HepG2 (cell line): ENCODE data around the gene STH. TPM values are rescaled to one million over a fixed set of nuclear protein-coding genes. Genes with fewer than 3 reads are reported as not detected.
A peak's percentile ranks its signal among the peaks of the same experiment; 100 is the strongest.

Source experiments
- ATAC-seq: fragments of 200-7000 bp; cut with Tn5 transposase; 3 replicates; pipeline ENCODE4 v1.9.1; 2020; ENCODE audit warnings: mild to moderate bottlenecking, moderate library complexity
- BruUV-seq: library from RNA; stranded (reverse); fragments of 400-500 nt; replicated peaks from 2 replicates; lab custom pipeline; 2021; lab: Mats Ljungman, UMichigan
- CTCF ChIA-PET: fragments of 300-600 bp; formaldehyde crosslinking; extraction: SDS; loops from one replicate; lab custom pipeline; 2021; ENCODE audit warnings: low total read pairs, inconsistent platforms, low intra/inter-chr PET ratio; lab: Yijun Ruan, JAX
- POLR2A ChIA-PET: fragments of 350-600 bp; sonication (Branson Sonifier 250); formaldehyde crosslinking; loops from one replicate; lab custom pipeline; 2020; ENCODE audit warnings: antibody characterized with exemption, inconsistent platforms; lab: Yijun Ruan, JAX
- DNase-seq: peaks from one replicate; pipeline ENCODE4 v3.0.0-alpha.2; 2015; ENCODE audit warnings: low spot score
- FAIRE-seq: peaks from 3 replicates; lab custom pipeline; 2011; peaks lifted over from hg19 to GRCh38; lab: Jason Lieb, UNC
- H2AFZ ChIP-seq: one replicate; pipeline ENCODE4 v1.6.1; 2011; ENCODE audit warnings: low read length, inconsistent platforms
- H3K27ac ChIP-seq: fragments of 300-600 bp; 3 replicates; pipeline ENCODE4 v1.8.0; 2011; ENCODE audit warnings: mixed run types, mild to moderate bottlenecking, mixed read lengths, low read length, inconsistent platforms; ENCODE audit not compliant: insufficient read depth; ENCODE audit errors: extremely low read length
- H3K27me3 ChIP-seq, 2 experiments: fragments of 200-600 bp in 1 of 2; 2 replicates in 1 of 2; 3 replicates in 1 of 2; pipeline versions ENCODE4 v1.6.0 to v1.8.0; 2011; ENCODE audit warnings: low read length in 2 of 2, mild to moderate bottlenecking in 2 of 2, moderate library complexity in 2 of 2, inconsistent platforms in 1 of 2; ENCODE audit not compliant: insufficient read depth in 2 of 2, control insufficient read depth in 1 of 2
- H3K36me3 ChIP-seq, 2 experiments: fragments of 200-600 bp in 1 of 2; replicated peaks in 1 of 2; 2 replicates in 1 of 2; 3 replicates in 1 of 2; pipeline versions ENCODE4 v1.5.1 to v1.8.0; 2011; ENCODE audit warnings: low read length in 2 of 2, inconsistent platforms in 1 of 2; ENCODE audit not compliant: insufficient read depth in 2 of 2, control insufficient read depth in 1 of 2
- H3K4me1 ChIP-seq: 2 replicates; pipeline ENCODE4 v1.5.1; 2012; ENCODE audit warnings: low read length, inconsistent platforms; ENCODE audit not compliant: insufficient read depth
- H3K4me2 ChIP-seq: 2 replicates; pipeline ENCODE4 v1.6.0; 2011; ENCODE audit warnings: low read depth, low read length, inconsistent platforms
- H3K4me3 ChIP-seq, 3 experiments: fragments of 200-600 bp in 1 of 3; sonication (generic), shearing (Covaris generic) in 1 of 3; replicated peaks in 1 of 3; 2 replicates each; pipeline ENCODE4 v1.5.1; 2011 to 2016; ENCODE audit warnings: low read length in 3 of 3, inconsistent platforms in 2 of 3, low read depth in 2 of 3, mild to moderate bottlenecking in 2 of 3, control low read depth in 1 of 3, mixed read lengths in 1 of 3; ENCODE audit not compliant: insufficient read depth in 1 of 3
- H3K79me2 ChIP-seq: one replicate; pipeline ENCODE4 v1.6.1; 2011; ENCODE audit warnings: low read length, inconsistent platforms; ENCODE audit not compliant: insufficient read depth
- H3K9ac ChIP-seq: 2 replicates; pipeline ENCODE4 v1.6.0; 2011; ENCODE audit warnings: mild to moderate bottlenecking, low read depth, low read length, inconsistent platforms; ENCODE audit not compliant: insufficient read depth
- H3K9me3 ChIP-seq: 2 replicates; pipeline ENCODE4 v1.5.1; 2012; ENCODE audit warnings: mild to moderate bottlenecking, low read length
- H4K20me1 ChIP-seq: 2 replicates; pipeline ENCODE4 v1.6.0; 2011; ENCODE audit warnings: inconsistent platforms, mild to moderate bottlenecking, low read length, moderate library complexity; ENCODE audit not compliant: insufficient read depth
- AGO2 ChIP-seq: fragments of 200-400 bp; formaldehyde crosslinking; optimal IDR thresholded peaks from 2 replicates; pipeline ENCODE3; 2017; ENCODE audit warnings: mild to moderate bottlenecking, low read depth, low read length, moderate library complexity
- IKZF4 ChIP-seq: sonication (generic); formaldehyde crosslinking; IDR thresholded peaks from 2 replicates; pipeline ENCODE4 v1.5.1; 2020; ENCODE audit warnings: borderline replicate concordance, mild to moderate bottlenecking, low read depth, missing genetic modification reagents; ENCODE audit errors: not compliant biosample characterization
- KDM5A ChIP-seq: fragments of 200-600 bp; sonication (generic); IDR thresholded peaks from 2 replicates; pipeline ENCODE4 v1.7.0; 2018; ENCODE audit warnings: antibody characterized with exemption, mild to moderate bottlenecking, low read length, borderline replicate concordance
- NFIC ChIP-seq: IDR thresholded peaks from 2 replicates; pipeline ENCODE4 v1.6.1; 2012; ENCODE audit warnings: mild to moderate bottlenecking, low read length, inconsistent platforms
- NRL ChIP-seq: sonication (generic); formaldehyde crosslinking; IDR thresholded peaks from 2 replicates; pipeline ENCODE4 v1.5.0; 2020; ENCODE audit warnings: missing genetic modification reagents, mild to moderate bottlenecking, moderate library complexity, borderline replicate concordance
- PLRG1 ChIP-seq: fragments of 450-650 bp; conservative IDR thresholded peaks from 2 replicates; pipeline ENCODE4 v1.6.1; 2016
- RBM22 ChIP-seq: fragments of 200-400 bp; formaldehyde crosslinking; optimal IDR thresholded peaks from 2 replicates; pipeline ENCODE3; 2017; ENCODE audit warnings: mild to moderate bottlenecking, low read length, moderate library complexity
- SOX6 ChIP-seq, 2 experiments: fragments of 450-650 bp in 1 of 2; sonication (generic) in 1 of 2; formaldehyde crosslinking in 1 of 2; IDR thresholded peaks; 2 replicates each; pipeline versions ENCODE4 v1.4.0 to v1.6.1; 2017 to 2020; ENCODE audit warnings: antibody characterized with exemption in 1 of 2, mild to moderate bottlenecking in 1 of 2, missing genetic modification reagents in 1 of 2
- TARDBP ChIP-seq: sonication (generic); formaldehyde crosslinking; IDR thresholded peaks from 2 replicates; pipeline ENCODE4 v1.8.0; 2022; ENCODE audit warnings: mild to moderate bottlenecking, missing genetic modification reagents
- THYN1 ChIP-seq: sonication (generic); formaldehyde crosslinking; IDR thresholded peaks from 2 replicates; pipeline ENCODE4 v1.8.1; 2023; ENCODE audit warnings: low read depth, mild to moderate bottlenecking, moderate library complexity, missing genetic modification reagents, borderline replicate concordance
- ZBTB38 ChIP-seq: sonication (generic); formaldehyde crosslinking; IDR thresholded peaks from 2 replicates; pipeline ENCODE4 v1.5.1; 2020; ENCODE audit warnings: mild to moderate bottlenecking, missing genetic modification reagents
- ZFP62 ChIP-seq: sonication (generic); formaldehyde crosslinking; IDR thresholded peaks from 2 replicates; pipeline ENCODE4 v1.4.0; 2020; ENCODE audit warnings: missing genetic modification reagents
- ZNF513 ChIP-seq: sonication (generic); formaldehyde crosslinking; conservative IDR thresholded peaks from 2 replicates; pipeline ENCODE4 v1.5.0; 2020; ENCODE audit warnings: missing genetic modification reagents
- WGBS: methylation state at CpG from one replicate; pipeline ENCODE4 v1.1.6; 2017; ENCODE audit warnings: low lambda C conversion rate; 5-methylcytosine and 5-hydroxymethylcytosine counted together
- in situ Hi-C: cut with HindIII; loops from 2 replicates; pipeline ENCODE4 v1.10.0; 2017; ENCODE audit warnings: low pct_unique_long_range_greater_than_20kb; ENCODE audit not compliant: extremely low pct_ligation_motif_present
- intact Hi-C: fragments of 100-400 bp; cut with micrococcal nuclease; formaldehyde crosslinking; loops from one replicate; pipeline ENCODE4 v1.10.0; 2022; ENCODE audit not compliant: unreplicated experiment
- polyA plus RNA-seq, 8 experiments: library from polyadenylated mRNA; depleted of rRNA in 3 of 8; stranded (reverse) in 7 of 8; unstranded in 1 of 8; fragments of >200 nt; fragmentation: Illumina TruSeq in 4 of 8; extraction: Trizol in 4 of 8; gene quantifications; 2 replicates each; pipeline versions ENCODE4 v1.2.1 to v1.2.3, GENCODE V29; 2011 to 2016; ENCODE audit warnings: low read depth in 4 of 8, missing spikeins in 1 of 8, mixed read lengths in 1 of 8; ENCODE audit not compliant: insufficient read depth in 1 of 8
- total RNA-seq, 5 experiments: library from RNA; depleted of rRNA; stranded (reverse); fragments of >200 nt; fragmentation: Illumina TruSeq; extraction: Trizol; gene quantifications; 2 replicates each; pipeline ENCODE4 v1.2.3, GENCODE V29; 2016; ENCODE audit warnings: low read depth in 1 of 5
- TF ChIP-seq, protein P1 (sequence below): sonication (generic); formaldehyde crosslinking; conservative IDR thresholded peaks from 2 replicates; pipeline ENCODE4 v1.4.0; 2020; ENCODE audit warnings: missing genetic modification reagents

STH gene
- total and polyA plus RNA-seq, 2 of the 13 experiments (the other 11 are each of a cell fraction or from before 2014, with no cell fraction given) = not detected

GRCh38 chr17:46031440-46031839, 32.4 kb downstream of the STH start:
- no peak for FAIRE-seq
- in situ Hi-C loops = no loop called here

More at GRCh38 chr17:46031440-46031839, 32.4 kb downstream of the STH start:
- no TSS peak for BruUV-seq
- no peaks in the 10 kb centered on the region for H3K79me2 ChIP-seq
- no peak overlapping the region for H3K4me2 ChIP-seq
- H4K20me1 ChIP-seq = no peaks in the 10 kb centered on the region
- no peaks in the 10 kb centered on the region for H3K9me3 ChIP-seq
- ChIA-PET CTCF (no interaction called here), POLR2A (no interaction called here)
- ATAC-seq (peak; percentile 19), DNase-seq (no peak)
- no peaks in the 10 kb centered on the region for H3K4me1 ChIP-seq
- TF ChIP-seq ZFP62 (CRISPR knock-in tag) (no peak), AGO2 (peak; percentile 82), NFIC (no peak), PLRG1 (no peak), IKZF4 (CRISPR knock-in tag) (no peak), ZNF513 (CRISPR knock-in tag) (no peak), TARDBP (CRISPR knock-in tag) (no peak), THYN1 (no peak), NRL (CRISPR knock-in tag) (0 out of 2 replicates have a peak, but pooled peaks have one; percentile 38), RBM22 (peak; percentile 75), KDM5A (no peak), SOX6 (IDR thresholded peaks at IDR 0.05) (no peak), SOX6 (CRISPR knock-in tag; IDR thresholded peaks at IDR 0.05) (no peak), ZBTB38 (CRISPR knock-in tag) (peak; percentile 54; the same call in 1 of the 2 replicates)
- TF ChIP-seq, protein P1, sequence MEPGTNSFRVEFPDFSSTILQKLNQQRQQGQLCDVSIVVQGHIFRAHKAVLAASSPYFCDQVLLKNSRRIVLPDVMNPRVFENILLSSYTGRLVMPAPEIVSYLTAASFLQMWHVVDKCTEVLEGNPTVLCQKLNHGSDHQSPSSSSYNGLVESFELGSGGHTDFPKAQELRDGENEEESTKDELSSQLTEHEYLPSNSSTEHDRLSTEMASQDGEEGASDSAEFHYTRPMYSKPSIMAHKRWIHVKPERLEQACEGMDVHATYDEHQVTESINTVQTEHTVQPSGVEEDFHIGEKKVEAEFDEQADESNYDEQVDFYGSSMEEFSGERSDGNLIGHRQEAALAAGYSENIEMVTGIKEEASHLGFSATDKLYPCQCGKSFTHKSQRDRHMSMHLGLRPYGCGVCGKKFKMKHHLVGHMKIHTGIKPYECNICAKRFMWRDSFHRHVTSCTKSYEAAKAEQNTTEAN (CRISPR knock-in tag) = no peak
- H3K9ac ChIP-seq = no peak overlapping the region
- no peak overlapping the region for H2AFZ ChIP-seq
- H3K36me3 ChIP-seq = peaks cover 54 to 91% of the 10 kb centered on the region in 2 experiments
- whole genome bisulfite sequencing = 95% methylated on average over 16 of the region's 16 CpGs
- intact Hi-C loops = no loop called here
- H3K27ac ChIP-seq = no peak overlapping the region
- H3K27me3 ChIP-seq = no peaks in the 10 kb centered on the region
- no peak overlapping the region for H3K4me3 ChIP-seq
